BJ (cell line): ENCODE data around the gene ENSA. TPM values are rescaled to one million over a fixed set of nuclear protein-coding genes. Genes with fewer than 3 reads are reported as not detected.
"Not testable (repeated sequence)": the region's sequence is repeated elsewhere in the genome, so short reads cannot be mapped to it uniquely, and the experiment has no call there.

Experiments
- CTCF ChIA-PET: fragments of 350-600 bp; formaldehyde crosslinking; extraction: SDS; loops from one replicate; lab custom pipeline; 2021; ENCODE audit warnings: antibody characterized with exemption, inconsistent platforms; lab: Yijun Ruan, JAX
- POLR2A ChIA-PET: fragments of 300-600 bp; sonication (Branson Sonifier 250); formaldehyde crosslinking; extraction: SDS; loops from one replicate; lab custom pipeline; 2021; ENCODE audit warnings: antibody characterized with exemption; lab: Charles Lee
- DNase-seq: peaks from one replicate; pipeline ENCODE4 v3.0.0-alpha.2; 2011; ENCODE audit warnings: low read depth
- H3K27me3 ChIP-seq: 2 replicates; pipeline ENCODE4 v1.6.0; 2011; ENCODE audit warnings: low read length; ENCODE audit not compliant: control insufficient read depth, insufficient read depth
- H3K36me3 ChIP-seq: 2 replicates; pipeline ENCODE4 v1.5.1; 2011; ENCODE audit warnings: low read length; ENCODE audit not compliant: control insufficient read depth, insufficient read depth
- H3K4me3 ChIP-seq: 2 replicates; pipeline ENCODE4 v1.5.1; 2011; ENCODE audit warnings: low read depth, mild to moderate bottlenecking, control low read depth, low read length
- CTCF ChIP-seq: IDR thresholded peaks from 2 replicates; pipeline ENCODE4 v1.5.1; 2011; ENCODE audit warnings: low read depth, mild to moderate bottlenecking, control low read depth, inconsistent platforms, low read length, moderate library complexity; ENCODE audit not compliant: insufficient read depth
- polyA plus RNA-seq: library from polyadenylated mRNA; depleted of rRNA; stranded (reverse); fragments of >200 nt; gene quantifications from 2 replicates; pipeline ENCODE4 v1.2.3, GENCODE V29; 2011

ENSA gene
- polyA plus RNA-seq, 1 experiment, result 47.2 TPM

GRCh38 chr1:150575518-150576366 lies 53.7 kb downstream of the ENSA start:
- Histone ChIP-seq H3K4me3 (peak overlapping the region; percentile 74), H3K27me3 (no peaks in the 10 kb centered on the region), H3K36me3 (peaks cover 19% of the 10 kb centered on the region)
- ChIA-PET CTCF (interaction anchor here (0.6 to 8.4 kb wide), 6 partner anchors 8 to 431 kb away, joined by 3 to 72 read pairs (median 4); partner anchors contain the start of gene MINDY1), POLR2A (interaction anchor here (0.6 to 2.9 kb wide), 3 partner anchors 8 to 468 kb away, joined by 3 to 18 read pairs (median 14); no protein-coding TSS in a partner anchor)
- DNase-seq, result no peak
- TF ChIP-seq CTCF, result no peak

- no peak for DNase-seq
- Histone ChIP-seq H3K36me3 (peaks cover 19% of the 10 kb centered on the region), H3K4me3 (peak overlapping the region; percentile 74), H3K27me3 (no peaks in the 10 kb centered on the region)
- ChIA-PET CTCF (interaction anchor here (0.6 to 8.4 kb wide), 5 partner anchors 8 to 431 kb away, joined by 3 to 72 read pairs (median 3); partner anchors contain the start of gene MINDY1), POLR2A (no interaction called here)
- no peak for TF ChIP-seq CTCF
Measured at GRCh38 chr1:150575072-150575489, 54.3 kb downstream of the ENSA start.

- peak overlapping the region; percentile 74 for H3K4me3 ChIP-seq
- POLR2A ChIA-PET, result no interaction called here
- CTCF ChIA-PET, result interaction anchor here (1.0 to 8.4 kb wide), 4 partner anchors 14 to 432 kb away, joined by 3 to 72 read pairs (median 4); partner anchors contain the start of gene MINDY1
- TF ChIP-seq CTCF, result no peak
- H3K36me3 ChIP-seq, result peaks cover 19% of the 10 kb centered on the region
- DNase-seq, result no peak
- no peaks in the 10 kb centered on the region for H3K27me3 ChIP-seq
Measured at GRCh38 chr1:150574260-150575071, 54.9 kb downstream of the ENSA start.

- peaks cover 19% of the 10 kb centered on the region for H3K36me3 ChIP-seq
- POLR2A ChIA-PET, H3K27me3 ChIP-seq, H3K4me3 ChIP-seq, DNase-seq: not testable (repeated sequence)
- CTCF ChIA-PET, result interaction anchor here (8.4 kb wide), 1 partner anchor 13 kb away, joined by 72 read pairs; no protein-coding TSS in a partner anchor
Measured at GRCh38 chr1:150573648-150574071, 55.8 kb downstream of the ENSA start.

GRCh38 chr1:150572918-150573647 lies 56.3 kb downstream of the ENSA start:
- TF ChIP-seq CTCF, result no peak
- ChIA-PET CTCF (interaction anchor here (0.7 to 8.4 kb wide), 2 partner anchors 13 to 875 kb away, joined by 4 to 72 read pairs; no protein-coding TSS in a partner anchor), POLR2A (no interaction called here)
- peaks cover 19% of the 10 kb centered on the region for H3K36me3 ChIP-seq
- no peaks in the 10 kb centered on the region for H3K27me3 ChIP-seq
- DNase-seq, result no peak
- no peak overlapping the region for H3K4me3 ChIP-seq
